ENCODE measurements around the gene SUGCT. TPM values are rescaled to one million over a fixed set of nuclear protein-coding genes. Genes with fewer than 3 reads are reported as not detected.
A peak's percentile ranks its signal among the peaks of the same experiment; 100 is the strongest.

Gene SUGCT
- total RNA-seq, 2 experiments from 2014 or later: 0.95 to 1.2 TPM

GRCh38 chr7:40549372-40550039 lies 414.7 kb downstream of the SUGCT start:
- no peaks in the 10 kb centered on the region for H3K27me3 ChIP-seq (ENCODE audit: control insufficient read depth in 1 of 2, insufficient read depth in 2 of 2, low read length in 2 of 2)
- CTCF ChIA-PET: no interaction called here
- H3K27ac ChIP-seq (ENCODE audit: low read depth in 1 of 2, low read length in 2 of 2): no peak overlapping the region
- Mint-ChIP-seq H3K4me1 (ENCODE audit: low read depth) (no peaks in the 10 kb centered on the region), H3K27me3 (no peaks in the 10 kb centered on the region), H3K9me3 (no peaks in the 10 kb centered on the region), H3K36me3 (ENCODE audit: low read depth) (no peaks in the 10 kb centered on the region), H3K4me3 (no peak overlapping the region), H3K27ac (no peak overlapping the region)
- POLR2A ChIA-PET: no interaction called here
- H3K4me1 ChIP-seq (ENCODE audit: insufficient read depth, low read length): no peaks in the 10 kb centered on the region
- H3K36me3 ChIP-seq (ENCODE audit: insufficient read depth, low read length): no peaks in the 10 kb centered on the region
- H3K9me3 ChIP-seq (ENCODE audit: control insufficient read depth in 1 of 2, insufficient read depth in 1 of 2, low read length in 2 of 2): no peaks in the 10 kb centered on the region
- no peak for TF ChIP-seq CTCF (IDR thresholded peaks at IDR 0.05)
- ATAC-seq (ENCODE audit: poor library complexity) (no peak), DNase-seq (no peak)
- no peak overlapping the region for H3K4me3 ChIP-seq (ENCODE audit: low read length)
- intact Hi-C loops (cut with DNase I, micrococcal nuclease): no loop called here

GRCh38 chr7:40551685-40552576 lies 417.1 kb downstream of the SUGCT start:
- DNase-seq: peak in 2 of 14 experiments; percentile 34 to 49
- H3K4me1 Mint-ChIP-seq (ENCODE audit: low read depth): no peaks in the 10 kb centered on the region

GRCh38 chr7:40560672-40561071 lies 425.9 kb downstream of the SUGCT start:
- no peak for TF ChIP-seq CTCF (IDR thresholded peaks at IDR 0.05)
- no peaks in the 10 kb centered on the region for H3K36me3 ChIP-seq (ENCODE audit: insufficient read depth, low read length)
- POLR2A ChIA-PET: no interaction called here
- no peaks in the 10 kb centered on the region for H3K4me1 ChIP-seq (ENCODE audit: insufficient read depth, low read length)
- DNase-seq: no peak
- CTCF ChIA-PET: no interaction called here
- no peak for ATAC-seq (ENCODE audit: poor library complexity)
- no peaks in the 10 kb centered on the region for H3K27me3 ChIP-seq (ENCODE audit: control insufficient read depth in 1 of 2, insufficient read depth in 2 of 2, low read length in 2 of 2)
- Mint-ChIP-seq H3K27ac (no peak overlapping the region), H3K4me1 (ENCODE audit: low read depth) (no peaks in the 10 kb centered on the region), H3K36me3 (ENCODE audit: low read depth) (no peaks in the 10 kb centered on the region), H3K9me3 (peaks cover 4% of the 10 kb centered on the region), H3K4me3 (no peak overlapping the region), H3K27me3 (no peaks in the 10 kb centered on the region)
- H3K27ac ChIP-seq (ENCODE audit: low read depth in 1 of 2, low read length in 2 of 2): no peak overlapping the region
- H3K9me3 ChIP-seq (ENCODE audit: control insufficient read depth in 1 of 2, insufficient read depth in 1 of 2, low read length in 2 of 2): peaks cover 0 to 9% of the 10 kb centered on the region in 2 experiments
- H3K4me3 ChIP-seq (ENCODE audit: low read length): no peak overlapping the region
- intact Hi-C loops (cut with DNase I, micrococcal nuclease): no loop called here

More at GRCh38 chr7:40551685-40552576, 417.1 kb downstream of the SUGCT start:
- Histone ChIP-seq H3K27ac (ENCODE audit: low read depth in 1 of 2, low read length in 2 of 2) (no peak overlapping the region), H3K4me3 (ENCODE audit: low read length) (no peak overlapping the region), H3K27me3 (ENCODE audit: control insufficient read depth in 1 of 2, insufficient read depth in 2 of 2, low read length in 2 of 2) (no peaks in the 10 kb centered on the region), H3K4me1 (ENCODE audit: insufficient read depth, low read length) (no peaks in the 10 kb centered on the region), H3K36me3 (ENCODE audit: insufficient read depth, low read length) (no peaks in the 10 kb centered on the region), H3K9me3 (ENCODE audit: control insufficient read depth in 1 of 2, insufficient read depth in 1 of 2, low read length in 2 of 2) (no peaks in the 10 kb centered on the region)
- Mint-ChIP-seq H3K9me3 (no peaks in the 10 kb centered on the region), H3K4me3 (no peak overlapping the region), H3K27me3 (no peaks in the 10 kb centered on the region), H3K36me3 (ENCODE audit: low read depth) (no peaks in the 10 kb centered on the region), H3K27ac (no peak overlapping the region)
- ChIA-PET CTCF (no interaction called here), POLR2A (no interaction called here)
- intact Hi-C loops (cut with DNase I, micrococcal nuclease): no loop called here
- no peak for ATAC-seq (ENCODE audit: poor library complexity)
- no peak for TF ChIP-seq CTCF (IDR thresholded peaks at IDR 0.05)
